Measurements from ENCODE around the gene EIF5A. TPM values are rescaled to one million over a fixed set of nuclear protein-coding genes. Genes with fewer than 3 reads are reported as not detected.

Gene EIF5A
- total RNA-seq, 1 donor, result 436 TPM

DNA sequence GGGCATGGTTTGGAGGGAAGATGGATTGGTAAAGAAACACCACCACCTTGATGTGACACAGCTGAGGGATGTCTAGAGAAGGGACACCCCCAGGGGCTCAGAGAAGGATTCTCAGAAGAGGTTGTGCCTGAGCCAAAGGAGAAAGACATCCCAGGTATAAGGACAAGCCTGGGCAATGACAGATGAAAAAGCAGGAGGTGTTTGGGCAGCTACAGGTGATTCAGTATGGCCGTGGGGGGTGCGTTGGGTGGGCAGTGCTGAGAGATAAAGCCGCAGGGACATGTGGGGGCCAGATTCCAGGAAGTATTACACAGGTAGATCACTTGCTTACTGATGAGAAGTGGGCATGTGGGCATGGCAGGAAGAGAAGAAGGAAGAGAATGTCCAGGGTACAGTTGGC, 54.5 kb downstream of the EIF5A start:
- Histone ChIP-seq H3K27me3 (ENCODE audit: insufficient read depth, low read length) (no peaks in the 10 kb centered on the region), H3K27ac (ENCODE audit: low read depth, low read length) (no peak overlapping the region), H4K20me1 (ENCODE audit: insufficient read depth, low read length) (no peaks in the 10 kb centered on the region), H3K4me3 (ENCODE audit: insufficient read depth, low read length) (no peak overlapping the region), H2AFZ (ENCODE audit: low read length) (no peak overlapping the region), H3K79me2 (ENCODE audit: insufficient read depth, low read length) (no peaks in the 10 kb centered on the region), H3K4me2 (ENCODE audit: insufficient read depth, low read length) (no peak overlapping the region), H3K9me3 (ENCODE audit: low read depth, low read length) (no peaks in the 10 kb centered on the region), H3K4me1 (ENCODE audit: insufficient read depth, low read length) (no peaks in the 10 kb centered on the region), H3K36me3 (ENCODE audit: insufficient read depth, low read length) (no peaks in the 10 kb centered on the region)
- TF ChIP-seq, protein P1, sequence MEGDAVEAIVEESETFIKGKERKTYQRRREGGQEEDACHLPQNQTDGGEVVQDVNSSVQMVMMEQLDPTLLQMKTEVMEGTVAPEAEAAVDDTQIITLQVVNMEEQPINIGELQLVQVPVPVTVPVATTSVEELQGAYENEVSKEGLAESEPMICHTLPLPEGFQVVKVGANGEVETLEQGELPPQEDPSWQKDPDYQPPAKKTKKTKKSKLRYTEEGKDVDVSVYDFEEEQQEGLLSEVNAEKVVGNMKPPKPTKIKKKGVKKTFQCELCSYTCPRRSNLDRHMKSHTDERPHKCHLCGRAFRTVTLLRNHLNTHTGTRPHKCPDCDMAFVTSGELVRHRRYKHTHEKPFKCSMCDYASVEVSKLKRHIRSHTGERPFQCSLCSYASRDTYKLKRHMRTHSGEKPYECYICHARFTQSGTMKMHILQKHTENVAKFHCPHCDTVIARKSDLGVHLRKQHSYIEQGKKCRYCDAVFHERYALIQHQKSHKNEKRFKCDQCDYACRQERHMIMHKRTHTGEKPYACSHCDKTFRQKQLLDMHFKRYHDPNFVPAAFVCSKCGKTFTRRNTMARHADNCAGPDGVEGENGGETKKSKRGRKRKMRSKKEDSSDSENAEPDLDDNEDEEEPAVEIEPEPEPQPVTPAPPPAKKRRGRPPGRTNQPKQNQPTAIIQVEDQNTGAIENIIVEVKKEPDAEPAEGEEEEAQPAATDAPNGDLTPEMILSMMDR (IDR thresholded peaks at IDR 0.05; ENCODE audit: extremely low read depth, low read depth, low read length), result no peak
- DNase-seq (ENCODE audit: insufficient read length, low spot score, missing footprints), result no peak

Small RNA genes within 50 kb of the gene (small RNA-seq; reads per million reads assigned to genes)
- gene AC026954.2, result not detected
- not detected for gene RF00019

Other genes with a start within 250 kb of the EIF5A start
- not detected in 2 replicates for gene CLEC10A, start 227.4 kb upstream of the EIF5A start, total RNA-seq
- under 0.01 TPM in 1 of 2 replicates, not detected in the other for gene ASGR2, start 192.8 kb upstream of the EIF5A start, total RNA-seq
- gene ASGR1, start 128.3 kb upstream of the EIF5A start, total RNA-seq, result 0.88 and 1.1 TPM in 2 replicates
- 10.1 and 11.8 TPM in 2 replicates for gene DLG4, start 87.8 kb upstream of the EIF5A start, total RNA-seq
- 162 and 163 TPM in 2 replicates for gene ACADVL, start 87.7 kb upstream of the EIF5A start, total RNA-seq
- gene DVL2, start 73.1 kb upstream of the EIF5A start, total RNA-seq, result 106 and 123 TPM in 2 replicates
- 53.2 and 55.4 TPM in 2 replicates for gene PHF23, start 68.2 kb upstream of the EIF5A start, total RNA-seq
- gene GABARAP, start 65.2 kb upstream of the EIF5A start, total RNA-seq, result 396 and 422 TPM in 2 replicates
- 29.8 and 31.8 TPM in 2 replicates for gene CTDNEP1, start 55.9 kb upstream of the EIF5A start, total RNA-seq
- 21.7 and 26.2 TPM in 2 replicates for gene ELP5, start 55.4 kb upstream of the EIF5A start, total RNA-seq
- gene CLDN7, start 45.1 kb upstream of the EIF5A start, total RNA-seq, result 0.36 and 1.8 TPM in 2 replicates
- gene SLC2A4, start 25.9 kb upstream of the EIF5A start, total RNA-seq, result under 0.01 and 0.29 TPM in 2 replicates
- gene YBX2, start 13.0 kb upstream of the EIF5A start, total RNA-seq, result under 0.01 TPM in 1 of 2 replicates, not detected in the other
- 46.9 and 48.1 TPM in 2 replicates for gene GPS2, start 7.7 kb downstream of the EIF5A start, total RNA-seq
- 14.7 and 18.8 TPM in 2 replicates for gene NEURL4, start 21.7 kb downstream of the EIF5A start, total RNA-seq
- gene ACAP1, start 28.9 kb downstream of the EIF5A start, total RNA-seq, result 0.59 TPM in 1 of 2 replicates, not detected in the other
- 11.5 and 11.9 TPM in 2 replicates for gene KCTD11, start 44.5 kb downstream of the EIF5A start, total RNA-seq
- not detected in 2 replicates for gene TMEM95, start 47.5 kb downstream of the EIF5A start, total RNA-seq
- gene TNK1, start 73.5 kb downstream of the EIF5A start, total RNA-seq, result 0.36 TPM in 1 of 2 replicates, not detected in the other
- gene PLSCR3, start 86.9 kb downstream of the EIF5A start, total RNA-seq, result 19.4 and 27.9 TPM in 2 replicates
- 59.4 and 84.6 TPM in 2 replicates for gene TMEM256, start 96.5 kb downstream of the EIF5A start, total RNA-seq
- gene NLGN2, start 100.2 kb downstream of the EIF5A start, total RNA-seq, result 5.3 and 5.8 TPM in 2 replicates
- gene SPEM1, start 112.7 kb downstream of the EIF5A start, total RNA-seq, result not detected in 2 replicates
- gene SPEM2, start 118.0 kb downstream of the EIF5A start, total RNA-seq, result not detected in 2 replicates
- gene SPEM3, start 121.2 kb downstream of the EIF5A start, total RNA-seq, result not detected in 2 replicates
- 1.2 and 1.8 TPM in 2 replicates for gene TMEM102, start 127.8 kb downstream of the EIF5A start, total RNA-seq
- 0.29 and 0.36 TPM in 2 replicates for gene FGF11, start 131.9 kb downstream of the EIF5A start, total RNA-seq
- 5.3 and 5.4 TPM in 2 replicates for gene CHRNB1, start 137.4 kb downstream of the EIF5A start, total RNA-seq
- 36.2 and 36.5 TPM in 2 replicates for gene ZBTB4, start 172.0 kb downstream of the EIF5A start, total RNA-seq
- gene SLC35G6, start 173.8 kb downstream of the EIF5A start, total RNA-seq, result not detected in 2 replicates
- gene POLR2A, start 176.7 kb downstream of the EIF5A start, total RNA-seq, result 95.9 and 101 TPM in 2 replicates
- gene TNFSF12, start 241.4 kb downstream of the EIF5A start, total RNA-seq, result 11.2 and 12.7 TPM in 2 replicates